Measurements from ENCODE around the gene HEPN1. TPM values are rescaled to one million over a fixed set of nuclear protein-coding genes. Genes with fewer than 3 reads are reported as not detected.

HEPN1 gene
- total RNA-seq, 1 experiment from 2014 or later: not detected

GRCh38 chr11:124877910-124878758, 40.9 kb upstream of the HEPN1 start:
- H3K4me2 ChIP-seq: no peak overlapping the region
- H3K4me1 ChIP-seq (replicated peaks; ENCODE audit: insufficient read depth): no peaks in the 10 kb centered on the region
- no peaks in the 10 kb centered on the region for H3K79me2 ChIP-seq (ENCODE audit: low read depth)
- no peak overlapping the region for H3K4me3 ChIP-seq
- H3K36me3 ChIP-seq (ENCODE audit: low read depth): no peaks in the 10 kb centered on the region
- ChIA-PET CTCF (no interaction called here), POLR2A (ENCODE audit: unreplicated experiment) (no interaction called here)
- DNase-seq: no peak
- peaks cover 55% of the 10 kb centered on the region for H3K27me3 ChIP-seq (ENCODE audit: insufficient read depth, low read depth)
- BruUV-seq (replicated peaks): no TSS peak
- H3F3A ChIP-seq (ENCODE audit: insufficient read depth, low read depth): no peaks in the 10 kb centered on the region
- H4K20me1 ChIP-seq (ENCODE audit: insufficient read depth): no peaks in the 10 kb centered on the region
- no peak overlapping the region for H2AFZ ChIP-seq
- no peak overlapping the region for H3K27ac ChIP-seq
- intact Hi-C loops (cut with micrococcal nuclease; ENCODE audit: unreplicated experiment): loop anchor here (5.0 kb wide), 2 partner anchors 74 to 264 kb away; partner anchors contain the start of gene CCDC15
- no peaks in the 10 kb centered on the region for H3K9me3 ChIP-seq (ENCODE audit: insufficient read depth, low read depth)
- H3K9me2 ChIP-seq (ENCODE audit: insufficient read depth): no peaks in the 10 kb centered on the region
- TF ChIP-seq CTCF (conservative IDR thresholded peaks at IDR 0.05): no peak
- TF ChIP-seq EZH2 (IDR thresholded peaks at IDR 0.05; ENCODE audit: low read depth): no peak

GRCh38 chr11:124878759-124879492, 40.1 kb upstream of the HEPN1 start:
- Histone ChIP-seq H3K79me2 (ENCODE audit: low read depth) (no peaks in the 10 kb centered on the region), H3K4me3 (no peak overlapping the region), H4K20me1 (ENCODE audit: insufficient read depth) (no peaks in the 10 kb centered on the region), H3K27me3 (ENCODE audit: insufficient read depth, low read depth) (peaks cover 48% of the 10 kb centered on the region), H3K27ac (no peak overlapping the region), H3F3A (ENCODE audit: insufficient read depth, low read depth) (no peaks in the 10 kb centered on the region), H3K9me2 (ENCODE audit: insufficient read depth) (no peaks in the 10 kb centered on the region), H3K36me3 (ENCODE audit: low read depth) (no peaks in the 10 kb centered on the region), H3K9me3 (ENCODE audit: insufficient read depth, low read depth) (no peaks in the 10 kb centered on the region), H3K4me1 (replicated peaks; ENCODE audit: insufficient read depth) (no peaks in the 10 kb centered on the region), H3K4me2 (no peak overlapping the region), H2AFZ (no peak overlapping the region)
- intact Hi-C loops (cut with micrococcal nuclease; ENCODE audit: unreplicated experiment): loop anchor here (5.0 kb wide), 2 partner anchors 73 to 263 kb away; partner anchors contain the start of gene CCDC15
- DNase-seq: no peak
- no TSS peak for BruUV-seq (replicated peaks)
- CTCF ChIA-PET: no interaction called here
- TF ChIP-seq EZH2 (IDR thresholded peaks at IDR 0.05; ENCODE audit: low read depth): no peak
- TF ChIP-seq CTCF (conservative IDR thresholded peaks at IDR 0.05): no peak
- POLR2A ChIA-PET (ENCODE audit: unreplicated experiment): no interaction called here

- H3K27me3 ChIP-seq (ENCODE audit: insufficient read depth, low read depth): peaks cover 43% of the 10 kb centered on the region
- H2AFZ ChIP-seq: no peak overlapping the region
- no peaks in the 10 kb centered on the region for H3K9me3 ChIP-seq (ENCODE audit: insufficient read depth, low read depth)
- intact Hi-C loops (cut with micrococcal nuclease; ENCODE audit: unreplicated experiment): loop anchor here (5.0 to 10.0 kb wide), 3 partner anchors 73 to 685 kb away; partner anchors contain the start of genes CCDC15 and EI24
- H3K27ac ChIP-seq: no peak overlapping the region
- ChIA-PET CTCF (no interaction called here), POLR2A (ENCODE audit: unreplicated experiment) (no interaction called here)
- no peaks in the 10 kb centered on the region for H3K9me2 ChIP-seq (ENCODE audit: insufficient read depth)
- H3K36me3 ChIP-seq (ENCODE audit: low read depth): no peaks in the 10 kb centered on the region
- DNase-seq: no peak
- H3F3A ChIP-seq (ENCODE audit: insufficient read depth, low read depth): no peaks in the 10 kb centered on the region
- no peaks in the 10 kb centered on the region for H4K20me1 ChIP-seq (ENCODE audit: insufficient read depth)
- BruUV-seq (replicated peaks): no TSS peak
- no peaks in the 10 kb centered on the region for H3K4me1 ChIP-seq (replicated peaks; ENCODE audit: insufficient read depth)
- no peak overlapping the region for H3K4me2 ChIP-seq
- no peaks in the 10 kb centered on the region for H3K79me2 ChIP-seq (ENCODE audit: low read depth)
- no peak for TF ChIP-seq CTCF (conservative IDR thresholded peaks at IDR 0.05)
- TF ChIP-seq EZH2 (IDR thresholded peaks at IDR 0.05; ENCODE audit: low read depth): no peak
- H3K4me3 ChIP-seq: no peak overlapping the region
Observed at GRCh38 chr11:124879493-124880289, 39.4 kb upstream of the HEPN1 start.
